K562 (cell line): ENCODE measurements around the gene NSMCE1. TPM values are rescaled to one million over a fixed set of nuclear protein-coding genes. Genes with fewer than 3 reads are reported as not detected.

ENCODE experiments used
- ATAC-seq: fragments of 200-7000 bp; cut with Tn5 transposase; 3 replicates; pipeline ENCODE4 v1.9.1; 2020; ENCODE audit warnings: moderate library complexity
- BruUV-seq: library from RNA; stranded (reverse); fragments of 400-500 nt; replicated peaks from 2 replicates; lab custom pipeline; 2021; lab: Mats Ljungman, UMichigan
- CTCF ChIA-PET: fragments of 300-600 bp; formaldehyde crosslinking; extraction: SDS; loops from one replicate; lab custom pipeline; 2021; ENCODE audit warnings: low intra/inter-chr PET ratio; lab: Yijun Ruan, JAX
- POLR2A ChIA-PET: fragments of 300-600, 350-650 bp; sonication (Branson Sonifier 250); formaldehyde crosslinking; extraction: SDS; loops from one replicate; lab custom pipeline; 2021; ENCODE audit warnings: antibody characterized with exemption, inconsistent platforms; lab: Yijun Ruan, JAX
- DNase-seq, 4 experiments: peaks; one replicate each; pipeline versions ENCODE4 v3.0.0 to v3.0.0-alpha.2; 2011 to 2018; ENCODE audit warnings: low spot score in 3 of 4, mixed read lengths in 3 of 4; ENCODE audit errors: extremely low read depth in 1 of 4
- FAIRE-seq: peaks from 2 replicates; lab custom pipeline; 2011; peaks lifted over from hg19 to GRCh38; lab: Jason Lieb, UNC
- H2AFZ ChIP-seq: 2 replicates; pipeline ENCODE4 v1.6.0; 2011; ENCODE audit warnings: low read depth, low read length, control low read depth, inconsistent platforms
- H3K27ac ChIP-seq: fragments of 200-600 bp; 3 replicates; pipeline ENCODE4 v1.8.0; 2011; ENCODE audit warnings: low read depth, mild to moderate bottlenecking, control low read depth, inconsistent platforms, low read length, moderate library complexity, mixed read lengths; ENCODE audit errors: extremely low read depth
- H3K27me3 ChIP-seq, 2 experiments: fragments of 300-600 bp in 1 of 2; 2 replicates in 1 of 2; 3 replicates in 1 of 2; pipeline versions ENCODE4 v1.6.0 to v1.8.0; 2011; ENCODE audit warnings: inconsistent platforms in 2 of 2, low read length in 2 of 2, mild to moderate bottlenecking in 1 of 2, mixed read lengths in 1 of 2, moderate library complexity in 1 of 2; ENCODE audit not compliant: control insufficient read depth in 2 of 2, insufficient read depth in 2 of 2
- H3K36me3 ChIP-seq: fragments of 300-600 bp; 3 replicates; pipeline ENCODE4 v1.8.0; 2011; ENCODE audit warnings: mild to moderate bottlenecking, low read length, inconsistent platforms; ENCODE audit not compliant: control insufficient read depth, insufficient read depth
- H3K4me1 ChIP-seq, 2 experiments: fragments of 200-600 bp in 1 of 2; replicated peaks in 1 of 2; 2 replicates in 1 of 2; 3 replicates in 1 of 2; pipeline versions ENCODE4 v1.5.1 to v1.8.0; 2011; ENCODE audit warnings: inconsistent platforms in 2 of 2, low read length in 2 of 2, mild to moderate bottlenecking in 1 of 2, mixed read lengths in 1 of 2, moderate library complexity in 1 of 2; ENCODE audit not compliant: control insufficient read depth in 2 of 2, insufficient read depth in 2 of 2
- H3K4me2 ChIP-seq: 2 replicates; pipeline ENCODE4 v1.6.1; 2011; ENCODE audit warnings: low read length, control low read depth, inconsistent platforms, mixed read lengths; ENCODE audit not compliant: insufficient read depth
- H3K4me3 ChIP-seq: fragments of 200-600 bp; sonication (generic), shearing (Covaris generic); 2 replicates; pipeline ENCODE4 v1.5.1; 2016; ENCODE audit warnings: control low read depth, inconsistent platforms
- H3K79me2 ChIP-seq: fragments of 200-600 bp; 3 replicates; pipeline ENCODE4 v1.8.0; 2011; ENCODE audit warnings: low read length, inconsistent platforms; ENCODE audit not compliant: control insufficient read depth, insufficient read depth
- H3K9ac ChIP-seq, 2 experiments: 2 replicates each; pipeline versions ENCODE4 v1.6.0 to v1.6.1; 2011; ENCODE audit warnings: low read depth in 2 of 2, low read length in 2 of 2, control low read depth in 1 of 2, inconsistent platforms in 1 of 2, mild to moderate bottlenecking in 1 of 2, mixed read lengths in 1 of 2; ENCODE audit not compliant: insufficient read depth in 1 of 2
- H3K9me1 ChIP-seq: one replicate; pipeline ENCODE4 v1.6.0; 2011; ENCODE audit warnings: inconsistent platforms, mild to moderate bottlenecking, low read length, moderate library complexity; ENCODE audit not compliant: control insufficient read depth, insufficient read depth
- H3K9me3 ChIP-seq: replicated peaks from 2 replicates; pipeline ENCODE4 v1.5.1; 2011; ENCODE audit warnings: low read depth, low read length, inconsistent platforms; ENCODE audit not compliant: control insufficient read depth, insufficient read depth
- H4K20me1 ChIP-seq: replicated peaks from 2 replicates; pipeline ENCODE4 v1.6.1; 2011; ENCODE audit warnings: low read length, inconsistent platforms, mixed read lengths; ENCODE audit not compliant: control insufficient read depth, insufficient read depth
- GABPA ChIP-seq: fragments of 200-800 bp; sonication (Bioruptor generic); conservative IDR thresholded peaks from 2 replicates; pipeline ENCODE4 v1.6.1; 2016; ENCODE audit warnings: low read depth, missing genetic modification characterization, missing compliant biosample characterization
- IRF2 ChIP-seq: sonication (generic); formaldehyde crosslinking; IDR thresholded peaks from 2 replicates; pipeline ENCODE4 v1.8.1; 2022; ENCODE audit warnings: mild to moderate bottlenecking, missing genetic modification reagents
- KDM2B ChIP-seq: fragments of 250-450 bp; sonication (Bioruptor Pico); IDR thresholded peaks from 2 replicates; pipeline ENCODE4 v1.8.0; 2021; ENCODE audit warnings: mild to moderate bottlenecking, moderate library complexity
- PYGO2 ChIP-seq: fragments of 450-650 bp; IDR thresholded peaks from 2 replicates; pipeline ENCODE4 v1.6.1; 2016; ENCODE audit warnings: mild to moderate bottlenecking, missing genetic modification characterization, moderate library complexity, missing compliant biosample characterization
- TAF9B ChIP-seq: fragments of 450-650 bp; IDR thresholded peaks from 2 replicates; pipeline ENCODE4 v1.6.1; 2018; ENCODE audit warnings: mild to moderate bottlenecking; ENCODE audit not compliant: partially characterized antibody
- ZNF197 ChIP-seq: fragments of 200-800 bp; sonication (Bioruptor generic); IDR thresholded peaks from 2 replicates; pipeline ENCODE4 v1.6.1; 2016; ENCODE audit warnings: low read depth, missing genetic modification characterization, missing compliant biosample characterization
- ZNF507 ChIP-seq: conservative IDR thresholded peaks from 2 replicates; pipeline ENCODE4 v1.6.1; 2017; ENCODE audit warnings: missing genetic modification characterization, missing compliant biosample characterization
- WGBS: fragments of 100-300 bp; shearing (Covaris generic); methylation state at CpG from one replicate; pipeline ENCODE4 v1.1.6; 2016; ENCODE audit warnings: low coverage, mixed read lengths; ENCODE audit not compliant: insufficient coverage; ENCODE audit errors: missing lambda C conversion rate; 5-methylcytosine and 5-hydroxymethylcytosine counted together
- in situ Hi-C: fragments of 300-500 bp; cut with MboI; formaldehyde crosslinking; loops from 4 replicates; pipeline ENCODE4 v1.15.0; 2018; ENCODE audit warnings: inconsistent platforms, mixed read lengths
- intact Hi-C: fragments of 100-400 bp; cut with micrococcal nuclease; formaldehyde crosslinking; loops from 2 replicates; pipeline ENCODE4 v1.14.2; 2022
- polyA plus RNA-seq, 8 experiments: library from polyadenylated mRNA; depleted of rRNA in 4 of 8; stranded (reverse) in 5 of 8; unstranded in 3 of 8; fragments of >200 nt; fragmentation: Nextera tagmentation in 2 of 8; fragmentation: Illumina TruSeq in 1 of 8; extraction: Ambion mirVana in 2 of 8; extraction: Trizol in 1 of 8; gene quantifications; 2 replicates each; pipeline versions ENCODE4 v1.2.1 to v1.2.3, GENCODE V29; 2011 to 2014; ENCODE audit warnings: inconsistent platforms in 1 of 8, missing spikeins in 1 of 8
- total RNA-seq, 7 experiments: library from RNA; depleted of rRNA in 6 of 7; stranded (reverse); fragments of >200 nt in 6 of 7; fragmentation: Illumina TruSeq in 2 of 7; extraction: Trizol in 2 of 7; gene quantifications; 2 replicates each; pipeline versions ENCODE4 v1.2.1 to v1.2.3, GENCODE V29; 2011 to 2021; ENCODE audit warnings: low replicate concordance in 1 of 7
- TF ChIP-seq, protein P1 (sequence below), 2 experiments: IDR thresholded peaks; 2 replicates each; pipeline ENCODE4 v1.6.1; 2012; ENCODE audit warnings: improper control_type of control experiment in 2 of 2, low read depth in 2 of 2, low read length in 2 of 2, borderline replicate concordance in 1 of 2

The NSMCE1 gene
- total and polyA plus RNA-seq, 9 of the 15 experiments (the other 6 are each of a cell fraction or from before 2014, with no cell fraction given): 52.1 to 163 (median 61.5) TPM

DNA sequence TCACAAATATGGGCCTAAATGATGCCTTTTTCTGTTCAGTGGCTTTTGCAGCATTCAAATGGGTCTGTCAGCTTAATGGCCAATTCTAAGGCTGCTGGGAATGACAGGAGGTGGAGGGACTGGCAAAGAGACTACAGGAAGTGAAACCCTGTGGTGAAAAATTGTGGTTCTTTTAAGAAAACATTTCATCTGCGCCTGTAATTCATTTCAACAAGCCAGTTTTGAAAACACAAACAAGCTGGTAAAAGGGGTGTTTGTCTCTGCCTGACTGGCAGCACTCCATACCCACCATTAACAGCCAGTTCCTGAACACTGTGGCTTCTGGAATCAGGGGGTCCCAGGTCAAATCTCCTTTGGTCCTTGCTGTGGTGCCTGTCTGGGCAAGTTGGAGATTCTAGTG lies 68.8 kb downstream of the NSMCE1 start:
- Histone ChIP-seq H3K4me1 (peaks cover 13 to 28% of the 10 kb centered on the region in 2 experiments), H3K4me3 (no peak overlapping the region), H3K79me2 (peaks cover 11% of the 10 kb centered on the region), H3K27me3 (no peaks in the 10 kb centered on the region), H3K36me3 (no peaks in the 10 kb centered on the region), H3K4me2 (no peak overlapping the region), H2AFZ (no peak overlapping the region), H3K9me3 (no peaks in the 10 kb centered on the region), H4K20me1 (no peaks in the 10 kb centered on the region), H3K9ac (no peak overlapping the region; a peak in 1 of 4 replicates), H3K9me1 (no peaks in the 10 kb centered on the region), H3K27ac (peak overlapping the region; percentile 90; the same call in 1 of the 3 replicates)
- TF ChIP-seq IRF2 (CRISPR knock-in tag) (no peak), ZNF197 (CRISPR knock-in tag) (0 out of 2 replicates have a peak, but pooled peaks have one; percentile 14), PYGO2 (tag) (no peak), KDM2B (CRISPR knock-in tag) (no peak), TAF9B (no peak), ZNF507 (tag) (no peak), GABPA (tag) (0 out of 2 replicates have a peak, but pooled peaks have one; percentile 14)
- TF ChIP-seq, protein P1, sequence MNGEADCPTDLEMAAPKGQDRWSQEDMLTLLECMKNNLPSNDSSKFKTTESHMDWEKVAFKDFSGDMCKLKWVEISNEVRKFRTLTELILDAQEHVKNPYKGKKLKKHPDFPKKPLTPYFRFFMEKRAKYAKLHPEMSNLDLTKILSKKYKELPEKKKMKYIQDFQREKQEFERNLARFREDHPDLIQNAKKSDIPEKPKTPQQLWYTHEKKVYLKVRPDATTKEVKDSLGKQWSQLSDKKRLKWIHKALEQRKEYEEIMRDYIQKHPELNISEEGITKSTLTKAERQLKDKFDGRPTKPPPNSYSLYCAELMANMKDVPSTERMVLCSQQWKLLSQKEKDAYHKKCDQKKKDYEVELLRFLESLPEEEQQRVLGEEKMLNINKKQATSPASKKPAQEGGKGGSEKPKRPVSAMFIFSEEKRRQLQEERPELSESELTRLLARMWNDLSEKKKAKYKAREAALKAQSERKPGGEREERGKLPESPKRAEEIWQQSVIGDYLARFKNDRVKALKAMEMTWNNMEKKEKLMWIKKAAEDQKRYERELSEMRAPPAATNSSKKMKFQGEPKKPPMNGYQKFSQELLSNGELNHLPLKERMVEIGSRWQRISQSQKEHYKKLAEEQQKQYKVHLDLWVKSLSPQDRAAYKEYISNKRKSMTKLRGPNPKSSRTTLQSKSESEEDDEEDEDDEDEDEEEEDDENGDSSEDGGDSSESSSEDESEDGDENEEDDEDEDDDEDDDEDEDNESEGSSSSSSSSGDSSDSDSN (IDR thresholded peaks at IDR 0.05; ENCODE audit: borderline replicate concordance in 1 of 2, low read depth in 2 of 2, low read length in 2 of 2): no peak
- FAIRE-seq (no peak), DNase-seq (no peak), ATAC-seq (no peak)
- BruUV-seq: no TSS peak
- WGBS: 56% methylated on average over 1 of the region's 1 CpG
- intact Hi-C loops: no loop called here
- CTCF ChIA-PET: no interaction called here
- POLR2A ChIA-PET: interaction anchor here (0.8 to 2.4 kb wide), 6 partner anchors 13 to 69 kb away, joined by 3 to 17 read pairs (median 4); partner anchors contain the start of gene NSMCE1
- in situ Hi-C loops: no loop called here
